ENCODE data around the gene PTGR3. TPM values are rescaled to one million over a fixed set of nuclear protein-coding genes. Genes with fewer than 3 reads are reported as not detected.

The PTGR3 gene
- total RNA-seq, 1 experiment from 2014 or later, result 31.7 TPM

DNA sequence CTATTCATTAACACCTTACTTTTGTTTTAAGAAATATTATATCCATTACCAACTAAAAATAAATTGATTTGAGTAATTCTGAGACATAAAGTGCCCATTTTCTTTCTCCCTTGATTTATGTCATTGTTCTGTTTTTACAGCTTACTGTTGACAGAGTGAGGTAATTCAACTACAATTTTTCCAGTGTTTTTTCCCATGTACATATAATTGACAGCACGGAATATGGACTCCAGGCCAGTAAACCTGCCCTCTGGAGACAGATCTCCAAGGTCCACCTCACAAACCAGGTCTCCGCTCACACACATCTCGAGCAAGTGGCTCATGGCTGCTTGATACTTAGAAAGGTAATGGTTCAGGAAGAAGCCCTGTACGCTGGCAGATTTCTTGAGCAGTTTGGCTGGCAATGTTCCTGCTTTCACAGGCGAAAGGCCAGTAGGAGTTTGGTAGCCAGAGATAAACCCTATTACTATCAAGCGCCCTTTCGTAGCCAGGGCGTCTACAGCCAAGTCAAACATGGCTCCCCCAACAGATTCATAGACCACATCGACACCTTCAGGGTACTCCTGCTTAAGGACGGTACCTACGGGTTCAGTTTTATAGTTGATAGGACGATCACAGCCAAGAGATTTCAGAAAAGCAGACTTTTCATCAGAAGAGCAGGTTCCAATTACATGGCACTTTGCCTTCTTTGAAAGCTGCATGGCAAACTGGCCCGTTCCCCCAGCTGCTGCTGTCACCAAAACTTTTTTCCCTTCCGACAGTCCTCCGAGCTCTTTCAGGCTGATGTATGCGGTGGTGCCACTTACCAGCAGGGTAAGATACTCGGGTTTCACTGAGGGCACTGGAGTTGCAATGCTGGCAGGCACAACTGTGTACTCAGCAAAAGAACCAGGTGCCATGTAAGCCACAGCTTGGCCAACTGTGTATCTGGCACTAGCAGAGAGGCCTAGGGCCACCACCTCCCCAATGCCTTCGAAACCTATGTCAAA, 7.4 kb downstream of the PTGR3 start:
- H3K9me3 Mint-ChIP-seq (ENCODE audit: low read depth, unreplicated experiment), result no peaks in the 10 kb centered on the region
- CTCF ChIA-PET, result no interaction called here
- H3K27me3 Mint-ChIP-seq (ENCODE audit: unreplicated experiment), result no peaks in the 10 kb centered on the region
- peaks cover 16% of the 10 kb centered on the region for H3K4me1 Mint-ChIP-seq (ENCODE audit: low read depth, unreplicated experiment)
- no peaks in the 10 kb centered on the region for H3K36me3 Mint-ChIP-seq (ENCODE audit: insufficient read depth, unreplicated experiment)
- TF ChIP-seq, protein P1, sequence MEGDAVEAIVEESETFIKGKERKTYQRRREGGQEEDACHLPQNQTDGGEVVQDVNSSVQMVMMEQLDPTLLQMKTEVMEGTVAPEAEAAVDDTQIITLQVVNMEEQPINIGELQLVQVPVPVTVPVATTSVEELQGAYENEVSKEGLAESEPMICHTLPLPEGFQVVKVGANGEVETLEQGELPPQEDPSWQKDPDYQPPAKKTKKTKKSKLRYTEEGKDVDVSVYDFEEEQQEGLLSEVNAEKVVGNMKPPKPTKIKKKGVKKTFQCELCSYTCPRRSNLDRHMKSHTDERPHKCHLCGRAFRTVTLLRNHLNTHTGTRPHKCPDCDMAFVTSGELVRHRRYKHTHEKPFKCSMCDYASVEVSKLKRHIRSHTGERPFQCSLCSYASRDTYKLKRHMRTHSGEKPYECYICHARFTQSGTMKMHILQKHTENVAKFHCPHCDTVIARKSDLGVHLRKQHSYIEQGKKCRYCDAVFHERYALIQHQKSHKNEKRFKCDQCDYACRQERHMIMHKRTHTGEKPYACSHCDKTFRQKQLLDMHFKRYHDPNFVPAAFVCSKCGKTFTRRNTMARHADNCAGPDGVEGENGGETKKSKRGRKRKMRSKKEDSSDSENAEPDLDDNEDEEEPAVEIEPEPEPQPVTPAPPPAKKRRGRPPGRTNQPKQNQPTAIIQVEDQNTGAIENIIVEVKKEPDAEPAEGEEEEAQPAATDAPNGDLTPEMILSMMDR (IDR thresholded peaks at IDR 0.05; ENCODE audit: unreplicated experiment), result no peak
- no TSS peak for BruUV-seq (replicated peaks)
- intact Hi-C loops (cut with micrococcal nuclease; ENCODE audit: unreplicated experiment), result no loop called here
- H3K4me3 Mint-ChIP-seq (ENCODE audit: low read depth, unreplicated experiment), result no peak overlapping the region
- no peak overlapping the region for H3K27ac Mint-ChIP-seq (ENCODE audit: unreplicated experiment)
- no peak for DNase-seq

- Mint-ChIP-seq H3K4me3 (ENCODE audit: low read depth, unreplicated experiment) (no peak overlapping the region), H3K27ac (ENCODE audit: unreplicated experiment) (no peak overlapping the region), H3K36me3 (ENCODE audit: insufficient read depth, unreplicated experiment) (no peaks in the 10 kb centered on the region), H3K4me1 (ENCODE audit: low read depth, unreplicated experiment) (peaks cover 9% of the 10 kb centered on the region), H3K9me3 (ENCODE audit: low read depth, unreplicated experiment) (no peaks in the 10 kb centered on the region), H3K27me3 (ENCODE audit: unreplicated experiment) (no peaks in the 10 kb centered on the region)
- CTCF ChIA-PET, result no interaction called here
- no peak for DNase-seq
- TF ChIP-seq, protein P1 (IDR thresholded peaks at IDR 0.05; ENCODE audit: unreplicated experiment), result no peak
- no TSS peak for BruUV-seq (replicated peaks)
- intact Hi-C loops (cut with micrococcal nuclease; ENCODE audit: unreplicated experiment), result no loop called here
Observed at GRCh38 chr18:75200605-75201280, 8.2 kb downstream of the PTGR3 start.

- no peaks in the 10 kb centered on the region for H3K9me3 Mint-ChIP-seq (ENCODE audit: low read depth, unreplicated experiment)
- H3K4me1 Mint-ChIP-seq (ENCODE audit: low read depth, unreplicated experiment), result peaks cover 2% of the 10 kb centered on the region
- no TSS peak for BruUV-seq (replicated peaks)
- DNase-seq, result no peak
- no peaks in the 10 kb centered on the region for H3K27me3 Mint-ChIP-seq (ENCODE audit: unreplicated experiment)
- TF ChIP-seq, protein P1 (IDR thresholded peaks at IDR 0.05; ENCODE audit: unreplicated experiment), result no peak
- no peak overlapping the region for H3K4me3 Mint-ChIP-seq (ENCODE audit: low read depth, unreplicated experiment)
- CTCF ChIA-PET, result no interaction called here
- no peak overlapping the region for H3K27ac Mint-ChIP-seq (ENCODE audit: unreplicated experiment)
- intact Hi-C loops (cut with micrococcal nuclease; ENCODE audit: unreplicated experiment), result no loop called here
- H3K36me3 Mint-ChIP-seq (ENCODE audit: insufficient read depth, unreplicated experiment), result no peaks in the 10 kb centered on the region
Observed at GRCh38 chr18:75200071-75200470, 8.9 kb downstream of the PTGR3 start.

GRCh38 chr18:75199327-75199726, 9.6 kb downstream of the PTGR3 start:
- Mint-ChIP-seq H3K27me3 (ENCODE audit: unreplicated experiment) (no peaks in the 10 kb centered on the region), H3K4me1 (ENCODE audit: low read depth, unreplicated experiment) (no peaks in the 10 kb centered on the region), H3K4me3 (ENCODE audit: low read depth, unreplicated experiment) (no peak overlapping the region), H3K9me3 (ENCODE audit: low read depth, unreplicated experiment) (no peaks in the 10 kb centered on the region), H3K27ac (ENCODE audit: unreplicated experiment) (no peak overlapping the region), H3K36me3 (ENCODE audit: insufficient read depth, unreplicated experiment) (no peaks in the 10 kb centered on the region)
- TF ChIP-seq, protein P1 (IDR thresholded peaks at IDR 0.05; ENCODE audit: unreplicated experiment), result no peak
- CTCF ChIA-PET, result no interaction called here
- DNase-seq, result no peak
- intact Hi-C loops (cut with micrococcal nuclease; ENCODE audit: unreplicated experiment), result no loop called here
- BruUV-seq (replicated peaks), result no TSS peak

Measured in Calu3 (cell line).